MCF 10A (cell line): ENCODE results near the gene NUFIP1. TPM values are rescaled to one million over a fixed set of nuclear protein-coding genes. Genes with fewer than 3 reads are reported as not detected.

Experiments used
- BruUV-seq: library from RNA; stranded (reverse); fragments of 400-500 nt; replicated peaks from 2 replicates; lab custom pipeline; 2021; lab: Mats Ljungman, UMichigan
- CTCF ChIA-PET: fragments of 300-600 bp; sonication (Branson Sonifier 250); formaldehyde crosslinking; extraction: SDS; loops from one replicate; lab custom pipeline; 2021; ENCODE audit warnings: antibody characterized with exemption, inconsistent platforms; lab: Yijun Ruan, JAX
- POLR2A ChIA-PET: fragments of 300-600, 350-650 bp; sonication (Branson Sonifier 250); formaldehyde crosslinking; extraction: SDS; loops from one replicate; lab custom pipeline; 2020; ENCODE audit warnings: antibody characterized with exemption, inconsistent platforms; lab: Yijun Ruan, JAX
- DNase-seq: peaks from one replicate; pipeline ENCODE4 v3.0.0-alpha.2; 2018; ENCODE audit not compliant: unreplicated experiment
- H3K27ac Mint-ChIP-seq: one replicate; pipeline ENCODE4 v1.8.0; 2022; ENCODE audit warnings: mild to moderate bottlenecking, low read depth, mixed read lengths; ENCODE audit not compliant: unreplicated experiment
- H3K27me3 Mint-ChIP-seq: one replicate; pipeline ENCODE4 v1.8.0; 2022; ENCODE audit warnings: mixed read lengths; ENCODE audit not compliant: insufficient read depth, unreplicated experiment
- H3K36me3 Mint-ChIP-seq: one replicate; pipeline ENCODE4 v1.8.0; 2022; ENCODE audit warnings: mild to moderate bottlenecking, moderate library complexity, mixed read lengths; ENCODE audit not compliant: insufficient read depth, unreplicated experiment
- H3K4me1 Mint-ChIP-seq: one replicate; pipeline ENCODE4 v1.8.0; 2022; ENCODE audit warnings: mixed read lengths; ENCODE audit not compliant: insufficient read depth, unreplicated experiment
- H3K4me3 Mint-ChIP-seq: one replicate; pipeline ENCODE4 v1.8.0; 2022; ENCODE audit warnings: mild to moderate bottlenecking, moderate library complexity, mixed read lengths; ENCODE audit not compliant: unreplicated experiment
- H3K9me3 Mint-ChIP-seq: one replicate; pipeline ENCODE4 v1.8.0; 2022; ENCODE audit warnings: mixed read lengths; ENCODE audit not compliant: unreplicated experiment
- intact Hi-C: fragments of 100-400 bp; cut with micrococcal nuclease; formaldehyde crosslinking; loops from 2 replicates; pipeline ENCODE4 v1.14.1; 2022
- total RNA-seq: library from RNA; stranded (reverse); gene quantifications from 2 replicates; pipeline ENCODE4 v1.2.3, GENCODE V29; 2022
- TF ChIP-seq, protein P1 (sequence below): fragments of 200-600 bp; IDR thresholded peaks from one replicate; pipeline ENCODE4 v1.8.0; 2022; ENCODE audit warnings: antibody characterized with exemption, mild to moderate bottlenecking; ENCODE audit not compliant: unreplicated experiment

The NUFIP1 gene
- total RNA-seq, 1 experiment from 2014 or later, result 9.7 TPM

DNA sequence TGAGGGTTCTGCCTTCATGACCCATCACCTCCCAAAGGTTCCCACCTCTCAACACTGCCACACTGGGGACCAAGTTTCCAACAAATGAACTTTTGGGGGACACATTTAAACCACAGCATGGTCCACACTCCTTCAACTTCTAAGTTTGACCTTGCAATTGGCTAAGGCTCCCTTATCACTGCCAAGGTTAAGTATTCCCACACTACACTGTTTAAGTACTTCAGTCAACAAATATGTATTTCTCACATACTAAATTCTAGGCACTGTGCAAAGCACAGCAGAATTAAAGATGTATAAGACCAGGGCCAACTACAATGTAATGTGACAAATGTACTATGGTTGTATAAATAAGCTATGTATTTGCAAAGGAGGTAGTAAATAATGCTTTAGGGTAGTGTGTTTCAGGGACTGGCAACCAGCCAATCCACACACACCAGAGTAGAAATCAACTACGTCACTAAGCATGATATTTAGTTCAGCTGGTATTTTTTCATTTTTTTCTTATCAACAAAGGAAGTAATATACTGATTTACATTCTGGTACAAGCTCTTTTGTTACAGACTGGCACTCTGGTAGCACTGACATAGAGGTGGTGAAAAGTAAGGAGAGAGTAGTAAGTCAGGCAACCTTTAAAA, 12.2 kb downstream of the NUFIP1 start:
- no peak for DNase-seq
- BruUV-seq, result no TSS peak
- intact Hi-C loops, result no loop called here
- Mint-ChIP-seq H3K9me3 (no peaks in the 10 kb centered on the region), H3K27me3 (no peaks in the 10 kb centered on the region), H3K4me1 (no peaks in the 10 kb centered on the region), H3K27ac (no peak overlapping the region), H3K4me3 (no peak overlapping the region), H3K36me3 (peaks cover 33% of the 10 kb centered on the region)
- TF ChIP-seq, protein P1, sequence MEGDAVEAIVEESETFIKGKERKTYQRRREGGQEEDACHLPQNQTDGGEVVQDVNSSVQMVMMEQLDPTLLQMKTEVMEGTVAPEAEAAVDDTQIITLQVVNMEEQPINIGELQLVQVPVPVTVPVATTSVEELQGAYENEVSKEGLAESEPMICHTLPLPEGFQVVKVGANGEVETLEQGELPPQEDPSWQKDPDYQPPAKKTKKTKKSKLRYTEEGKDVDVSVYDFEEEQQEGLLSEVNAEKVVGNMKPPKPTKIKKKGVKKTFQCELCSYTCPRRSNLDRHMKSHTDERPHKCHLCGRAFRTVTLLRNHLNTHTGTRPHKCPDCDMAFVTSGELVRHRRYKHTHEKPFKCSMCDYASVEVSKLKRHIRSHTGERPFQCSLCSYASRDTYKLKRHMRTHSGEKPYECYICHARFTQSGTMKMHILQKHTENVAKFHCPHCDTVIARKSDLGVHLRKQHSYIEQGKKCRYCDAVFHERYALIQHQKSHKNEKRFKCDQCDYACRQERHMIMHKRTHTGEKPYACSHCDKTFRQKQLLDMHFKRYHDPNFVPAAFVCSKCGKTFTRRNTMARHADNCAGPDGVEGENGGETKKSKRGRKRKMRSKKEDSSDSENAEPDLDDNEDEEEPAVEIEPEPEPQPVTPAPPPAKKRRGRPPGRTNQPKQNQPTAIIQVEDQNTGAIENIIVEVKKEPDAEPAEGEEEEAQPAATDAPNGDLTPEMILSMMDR, result no peak
- ChIA-PET POLR2A (interaction anchor here (0.7 to 0.9 kb wide), 2 partner anchors 13 to 300 kb away, joined by 4 to 5 read pairs; no protein-coding TSS in a partner anchor), CTCF (no interaction called here)

DNA sequence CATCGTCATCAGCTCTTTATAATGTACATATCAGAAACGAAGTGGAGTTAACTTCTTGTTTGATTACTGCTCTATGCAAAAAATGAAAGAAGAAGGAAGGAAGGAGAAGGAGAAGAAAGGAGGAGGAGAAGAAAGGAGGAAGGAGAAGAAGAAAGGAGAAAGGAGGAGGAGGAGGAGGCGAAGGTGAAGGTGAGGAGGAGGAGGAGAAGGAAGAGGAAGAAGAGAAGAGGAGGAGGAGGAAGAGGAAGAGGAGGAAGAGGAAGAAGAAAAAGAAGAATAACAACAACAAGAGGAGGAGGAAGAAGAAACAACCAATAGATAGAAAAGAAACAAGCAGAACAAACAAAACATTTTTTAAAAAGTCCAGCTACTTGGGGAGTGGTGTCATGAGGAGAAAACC, 13.1 kb downstream of the NUFIP1 start:
- BruUV-seq, result no TSS peak
- TF ChIP-seq, protein P1, result no peak
- Mint-ChIP-seq H3K27ac (no peak overlapping the region), H3K27me3 (no peaks in the 10 kb centered on the region), H3K4me3 (no peak overlapping the region), H3K9me3 (no peaks in the 10 kb centered on the region), H3K4me1 (no peaks in the 10 kb centered on the region), H3K36me3 (peaks cover 28% of the 10 kb centered on the region)
- intact Hi-C loops, result no loop called here
- no peak for DNase-seq
- CTCF ChIA-PET, result interaction anchor here (0.5 to 1.0 kb wide), 2 partner anchors 467 to 1341 kb away, joined by 3 to 4 read pairs; no protein-coding TSS in a partner anchor
- POLR2A ChIA-PET, result interaction anchor here (0.7 to 0.9 kb wide), 2 partner anchors 14 to 476 kb away, joined by 4 to 5 read pairs; no protein-coding TSS in a partner anchor

DNA sequence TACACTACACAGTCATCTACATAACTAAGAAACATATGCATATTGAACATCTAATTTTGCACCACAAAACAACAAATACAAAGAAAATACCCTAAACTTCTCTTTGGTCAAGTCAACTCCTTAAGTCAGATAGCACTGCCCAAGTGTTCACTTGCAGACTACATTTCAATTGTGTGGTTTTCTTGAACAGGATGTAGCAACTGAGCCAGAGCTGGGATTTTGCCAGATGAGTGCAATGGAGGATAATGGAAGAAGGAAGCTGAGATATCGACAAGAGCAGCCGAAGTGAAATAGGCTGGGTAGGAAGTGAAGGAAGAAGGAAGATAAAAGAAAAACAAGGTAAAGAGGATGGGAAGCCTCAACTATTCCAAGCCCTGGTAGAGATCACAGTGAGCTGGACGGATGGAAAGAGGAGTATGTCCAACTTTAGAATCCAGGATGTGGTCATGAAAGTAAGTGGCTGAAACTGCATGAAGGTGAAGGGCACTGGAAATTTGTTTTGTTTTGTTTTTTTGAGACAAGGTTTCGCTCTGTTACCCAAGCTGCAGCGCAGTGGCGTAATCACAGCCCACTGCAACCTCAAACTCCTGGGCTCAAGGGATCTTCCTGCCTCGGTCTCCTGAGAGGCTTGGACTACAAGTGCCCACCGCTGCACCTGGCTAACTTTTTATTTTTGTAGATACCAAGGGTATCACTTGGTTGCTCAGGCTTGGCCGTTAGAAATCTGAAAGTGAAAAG, 15.0 kb downstream of the NUFIP1 start:
- Mint-ChIP-seq H3K4me3 (no peak overlapping the region), H3K4me1 (no peaks in the 10 kb centered on the region), H3K27ac (no peak overlapping the region), H3K9me3 (no peaks in the 10 kb centered on the region), H3K36me3 (peaks cover 17% of the 10 kb centered on the region), H3K27me3 (no peaks in the 10 kb centered on the region)
- TF ChIP-seq, protein P1, result no peak
- POLR2A ChIA-PET, result interaction anchor here (0.6 to 1.1 kb wide), 2 partner anchors 11 to 420 kb away, joined by 3 to 4 read pairs; no protein-coding TSS in a partner anchor
- CTCF ChIA-PET, result interaction anchor here (0.6 to 1.3 kb wide), 11 partner anchors 10 to 491 kb away, joined by 3 to 6 read pairs (median 3); no protein-coding TSS in a partner anchor
- DNase-seq, result peak; percentile 11
- intact Hi-C loops, result loop anchor here (5.0 kb wide), 2 partner anchors 397 to 1067 kb away; partner anchors contain the start of gene TSC22D1
- BruUV-seq, result no TSS peak
